NCI-H2196 treated with DMSO at 0.1 percent for 48 hours (cell line): ENCODE data around the gene CYTH2.

Source experiments
- DNase-seq: peaks from one replicate; lab custom pipeline; 2025; ENCODE audit not compliant: unreplicated experiment; lab: John Stamatoyannopoulos, UW

Gene CYTH2

GRCh38 chr19:48452289-48453190 lies 16.6 kb upstream of the CYTH2 start:
- DNase-seq: no peak

- DNase-seq: no peak
Measured at GRCh38 chr19:48454150-48454730, 14.9 kb upstream of the CYTH2 start.

- DNase-seq: no peak
Measured at GRCh38 chr19:48455171-48455907, 13.8 kb upstream of the CYTH2 start, which contains the start of gene KCNJ14. Gene KCNJ14 (plus strand): TSS chr19:48455574. CDS start chr19:48461725, 6,151 bp downstream.

- DNase-seq: no peak
Measured at GRCh38 chr19:48455908-48456562, 13.1 kb upstream of the CYTH2 start.

GRCh38 chr19:48456864-48457263 lies 12.3 kb upstream of the CYTH2 start:
- DNase-seq: no peak

GRCh38 chr19:48458016-48458415 lies 11.2 kb upstream of the CYTH2 start:
- DNase-seq: no peak

GRCh38 chr19:48461651-48461981 lies 7.6 kb upstream of the CYTH2 start:
- DNase-seq: no peak

GRCh38 chr19:48461982-48462655 lies 7.0 kb upstream of the CYTH2 start:
- DNase-seq: no peak

- no peak for DNase-seq
Measured at GRCh38 chr19:48465215-48465614, 4.0 kb upstream of the CYTH2 start.

GRCh38 chr19:48466561-48467325 lies 2.4 kb upstream of the CYTH2 start:
- DNase-seq: no peak

GRCh38 chr19:48468772-48469288 lies 339 bp upstream of the CYTH2 start:
- DNase-seq: peak; percentile 99

- DNase-seq: no peak
Measured at GRCh38 chr19:48469934-48470680, 938 bp downstream of the CYTH2 start.

GRCh38 chr19:48470856-48471255 lies 1.7 kb downstream of the CYTH2 start:
- DNase-seq: no peak

GRCh38 chr19:48471836-48472235 lies 2.7 kb downstream of the CYTH2 start:
- DNase-seq: no peak

GRCh38 chr19:48473161-48473966 lies 4.2 kb downstream of the CYTH2 start:
- no peak for DNase-seq

GRCh38 chr19:48474084-48474592 lies 5.0 kb downstream of the CYTH2 start:
- DNase-seq: no peak

GRCh38 chr19:48475369-48476068 lies 6.3 kb downstream of the CYTH2 start:
- no peak for DNase-seq
